Measurements from ENCODE around the gene MORN1. TPM values are rescaled to one million over a fixed set of nuclear protein-coding genes. Genes with fewer than 3 reads are reported as not detected.

The MORN1 gene
- polyA plus RNA-seq, 1 donor from 2014 or later, result 10.9 TPM

DNA sequence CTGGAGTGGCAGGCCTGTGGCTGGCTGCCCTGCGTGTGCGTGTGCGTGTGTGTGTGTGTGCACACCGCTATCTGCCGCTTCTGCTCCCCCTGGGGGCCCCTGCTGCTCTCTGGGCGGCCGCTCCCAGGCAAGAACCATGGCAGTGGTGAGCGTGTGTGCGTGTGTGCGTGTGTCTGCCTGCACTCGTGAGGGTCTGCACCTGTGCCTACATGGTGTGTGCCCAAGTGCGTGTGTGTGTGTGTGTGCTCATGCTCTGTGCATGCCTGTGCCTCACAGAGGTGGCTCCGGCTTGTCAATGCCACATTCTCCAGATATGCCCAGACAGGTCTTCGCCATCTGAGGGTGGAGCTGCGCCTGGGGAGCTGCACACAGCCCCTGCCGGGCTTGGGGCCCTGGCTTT is 39.7 kb upstream of the MORN1 start:
- H3K27me3 ChIP-seq (ENCODE audit: insufficient read depth, low read depth, low read length), result no peaks in the 10 kb centered on the region
- no peak overlapping the region for H2AFZ ChIP-seq (ENCODE audit: low read depth, low read length)
- TF ChIP-seq, protein P1, sequence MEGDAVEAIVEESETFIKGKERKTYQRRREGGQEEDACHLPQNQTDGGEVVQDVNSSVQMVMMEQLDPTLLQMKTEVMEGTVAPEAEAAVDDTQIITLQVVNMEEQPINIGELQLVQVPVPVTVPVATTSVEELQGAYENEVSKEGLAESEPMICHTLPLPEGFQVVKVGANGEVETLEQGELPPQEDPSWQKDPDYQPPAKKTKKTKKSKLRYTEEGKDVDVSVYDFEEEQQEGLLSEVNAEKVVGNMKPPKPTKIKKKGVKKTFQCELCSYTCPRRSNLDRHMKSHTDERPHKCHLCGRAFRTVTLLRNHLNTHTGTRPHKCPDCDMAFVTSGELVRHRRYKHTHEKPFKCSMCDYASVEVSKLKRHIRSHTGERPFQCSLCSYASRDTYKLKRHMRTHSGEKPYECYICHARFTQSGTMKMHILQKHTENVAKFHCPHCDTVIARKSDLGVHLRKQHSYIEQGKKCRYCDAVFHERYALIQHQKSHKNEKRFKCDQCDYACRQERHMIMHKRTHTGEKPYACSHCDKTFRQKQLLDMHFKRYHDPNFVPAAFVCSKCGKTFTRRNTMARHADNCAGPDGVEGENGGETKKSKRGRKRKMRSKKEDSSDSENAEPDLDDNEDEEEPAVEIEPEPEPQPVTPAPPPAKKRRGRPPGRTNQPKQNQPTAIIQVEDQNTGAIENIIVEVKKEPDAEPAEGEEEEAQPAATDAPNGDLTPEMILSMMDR (IDR thresholded peaks at IDR 0.05; ENCODE audit: poor library complexity, severe bottlenecking), result no peak
- no peaks in the 10 kb centered on the region for H4K20me1 ChIP-seq (ENCODE audit: insufficient read depth)
- H3K9me2 ChIP-seq (ENCODE audit: insufficient read depth, low read length), result no peaks in the 10 kb centered on the region
- H3K9me3 ChIP-seq (ENCODE audit: low read length), result no peaks in the 10 kb centered on the region
- H3F3A ChIP-seq (ENCODE audit: insufficient read depth, low read length, poor library complexity, severe bottlenecking), result no peaks in the 10 kb centered on the region
- no peak overlapping the region for H3K4me2 ChIP-seq (ENCODE audit: low read length)
- no peak overlapping the region for H3K27ac ChIP-seq (ENCODE audit: low read length)
- H3K9ac ChIP-seq (ENCODE audit: low read length), result no peak overlapping the region
- no peaks in the 10 kb centered on the region for H3K79me2 ChIP-seq (replicated peaks; ENCODE audit: insufficient read depth, low read length)
- H3K36me3 ChIP-seq (ENCODE audit: insufficient read depth, low read length), result no peaks in the 10 kb centered on the region
- H3K4me3 ChIP-seq (ENCODE audit: low read length), result no peak overlapping the region

DNA sequence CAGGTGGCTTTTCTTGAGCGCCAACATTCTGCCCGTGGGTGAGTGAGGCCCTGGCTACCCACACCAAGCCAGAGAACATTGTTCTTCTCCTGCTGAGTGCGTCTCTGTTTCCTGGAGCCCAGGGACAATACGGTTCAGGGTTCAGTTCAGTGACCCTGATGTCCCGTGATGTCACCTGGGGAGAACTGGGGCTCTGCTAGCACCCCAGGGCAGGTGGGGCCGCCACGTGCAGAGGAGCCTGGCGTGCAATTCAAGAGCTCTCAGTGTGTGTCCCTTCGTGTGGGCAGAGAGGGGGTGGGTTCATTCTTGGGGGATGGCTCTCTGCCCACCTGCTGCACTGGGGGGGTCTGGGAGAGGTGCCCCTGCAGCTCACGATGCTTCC is 39.2 kb upstream of the MORN1 start:
- no peak overlapping the region for H3K27ac ChIP-seq (ENCODE audit: low read length)
- TF ChIP-seq, protein P1 (IDR thresholded peaks at IDR 0.05; ENCODE audit: poor library complexity, severe bottlenecking), result no peak
- TF ChIP-seq, protein P2, sequence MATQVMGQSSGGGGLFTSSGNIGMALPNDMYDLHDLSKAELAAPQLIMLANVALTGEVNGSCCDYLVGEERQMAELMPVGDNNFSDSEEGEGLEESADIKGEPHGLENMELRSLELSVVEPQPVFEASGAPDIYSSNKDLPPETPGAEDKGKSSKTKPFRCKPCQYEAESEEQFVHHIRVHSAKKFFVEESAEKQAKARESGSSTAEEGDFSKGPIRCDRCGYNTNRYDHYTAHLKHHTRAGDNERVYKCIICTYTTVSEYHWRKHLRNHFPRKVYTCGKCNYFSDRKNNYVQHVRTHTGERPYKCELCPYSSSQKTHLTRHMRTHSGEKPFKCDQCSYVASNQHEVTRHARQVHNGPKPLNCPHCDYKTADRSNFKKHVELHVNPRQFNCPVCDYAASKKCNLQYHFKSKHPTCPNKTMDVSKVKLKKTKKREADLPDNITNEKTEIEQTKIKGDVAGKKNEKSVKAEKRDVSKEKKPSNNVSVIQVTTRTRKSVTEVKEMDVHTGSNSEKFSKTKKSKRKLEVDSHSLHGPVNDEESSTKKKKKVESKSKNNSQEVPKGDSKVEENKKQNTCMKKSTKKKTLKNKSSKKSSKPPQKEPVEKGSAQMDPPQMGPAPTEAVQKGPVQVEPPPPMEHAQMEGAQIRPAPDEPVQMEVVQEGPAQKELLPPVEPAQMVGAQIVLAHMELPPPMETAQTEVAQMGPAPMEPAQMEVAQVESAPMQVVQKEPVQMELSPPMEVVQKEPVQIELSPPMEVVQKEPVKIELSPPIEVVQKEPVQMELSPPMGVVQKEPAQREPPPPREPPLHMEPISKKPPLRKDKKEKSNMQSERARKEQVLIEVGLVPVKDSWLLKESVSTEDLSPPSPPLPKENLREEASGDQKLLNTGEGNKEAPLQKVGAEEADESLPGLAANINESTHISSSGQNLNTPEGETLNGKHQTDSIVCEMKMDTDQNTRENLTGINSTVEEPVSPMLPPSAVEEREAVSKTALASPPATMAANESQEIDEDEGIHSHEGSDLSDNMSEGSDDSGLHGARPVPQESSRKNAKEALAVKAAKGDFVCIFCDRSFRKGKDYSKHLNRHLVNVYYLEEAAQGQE (IDR thresholded peaks at IDR 0.05; ENCODE audit: borderline replicate concordance), result no peak
- TF ChIP-seq POLR2AphosphoS5 (IDR thresholded peaks at IDR 0.05) (no peak), SMC3 (conservative IDR thresholded peaks at IDR 0.05; ENCODE audit: poor library complexity) (no peak)
- no peaks in the 10 kb centered on the region for H3K9me2 ChIP-seq (ENCODE audit: insufficient read depth, low read length)
- no peaks in the 10 kb centered on the region for H3K27me3 ChIP-seq (ENCODE audit: insufficient read depth, low read depth, low read length)
- no peak overlapping the region for H3K4me3 ChIP-seq (ENCODE audit: low read length)
- H3K4me2 ChIP-seq (ENCODE audit: low read length), result no peak overlapping the region
- H3K36me3 ChIP-seq (ENCODE audit: insufficient read depth, low read length), result no peaks in the 10 kb centered on the region
- no peaks in the 10 kb centered on the region for H4K20me1 ChIP-seq (ENCODE audit: insufficient read depth)
- no peaks in the 10 kb centered on the region for H3F3A ChIP-seq (ENCODE audit: insufficient read depth, low read length, poor library complexity, severe bottlenecking)
- no peak overlapping the region for H3K9ac ChIP-seq (ENCODE audit: low read length)
- H2AFZ ChIP-seq (ENCODE audit: low read depth, low read length), result no peak overlapping the region
- H3K9me3 ChIP-seq (ENCODE audit: low read length), result no peaks in the 10 kb centered on the region
- no peaks in the 10 kb centered on the region for H3K79me2 ChIP-seq (replicated peaks; ENCODE audit: insufficient read depth, low read length)

DNA sequence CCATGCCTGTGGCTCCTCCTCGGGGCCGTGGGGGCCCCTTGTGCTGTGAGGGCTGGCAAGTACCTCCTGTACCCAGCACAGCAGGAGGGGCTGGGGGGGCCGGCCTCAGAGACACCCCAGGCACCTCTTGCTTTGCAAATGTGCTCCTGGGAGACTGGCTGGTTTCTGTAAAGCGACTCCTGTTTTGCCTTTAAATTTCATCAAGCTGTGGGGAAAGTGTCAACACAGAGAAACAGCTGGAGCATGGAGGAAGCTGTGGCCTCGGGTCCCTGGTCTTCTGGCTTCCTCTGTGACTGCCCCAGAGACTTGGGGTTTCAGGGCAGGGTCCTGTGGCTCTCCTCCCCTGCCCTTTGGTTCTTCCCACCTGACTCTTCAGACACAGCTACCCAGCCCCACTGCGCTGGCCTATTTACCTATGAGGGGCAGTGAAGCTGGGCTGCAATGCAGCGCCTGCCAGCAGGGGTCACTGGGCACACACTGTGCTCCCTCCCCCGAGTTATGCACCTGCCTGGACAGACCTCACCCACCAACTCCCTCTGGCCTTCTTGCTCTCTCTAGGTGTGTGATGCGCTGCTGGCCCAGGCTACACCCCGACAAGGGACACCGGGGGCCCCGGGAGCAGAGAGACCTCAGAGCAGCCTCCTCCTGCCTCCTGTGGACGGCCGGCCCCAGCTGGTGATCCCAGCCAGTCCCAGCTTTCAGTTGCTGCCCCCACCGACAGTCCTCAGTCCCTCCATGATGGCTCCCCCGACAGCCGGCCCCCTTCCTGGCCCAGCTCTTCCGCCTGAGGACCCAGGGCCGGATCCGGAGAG is 38.6 kb upstream of the MORN1 start:
- Histone ChIP-seq H3K79me2 (replicated peaks; ENCODE audit: insufficient read depth, low read length) (no peaks in the 10 kb centered on the region), H3K27me3 (ENCODE audit: insufficient read depth, low read depth, low read length) (no peaks in the 10 kb centered on the region), H4K20me1 (ENCODE audit: insufficient read depth) (no peaks in the 10 kb centered on the region), H3K9me2 (ENCODE audit: insufficient read depth, low read length) (no peaks in the 10 kb centered on the region), H3K4me2 (ENCODE audit: low read length) (no peak overlapping the region), H3K9me3 (ENCODE audit: low read length) (no peaks in the 10 kb centered on the region), H3K9ac (ENCODE audit: low read length) (no peak overlapping the region), H3K27ac (ENCODE audit: low read length) (no peak overlapping the region), H3K4me3 (ENCODE audit: low read length) (no peak overlapping the region), H2AFZ (ENCODE audit: low read depth, low read length) (no peak overlapping the region), H3K36me3 (ENCODE audit: insufficient read depth, low read length) (no peaks in the 10 kb centered on the region), H3F3A (ENCODE audit: insufficient read depth, low read length, poor library complexity, severe bottlenecking) (no peaks in the 10 kb centered on the region)
- TF ChIP-seq, protein P1 (IDR thresholded peaks at IDR 0.05; ENCODE audit: poor library complexity, severe bottlenecking), result peak; percentile 31
- no peak for TF ChIP-seq MXI1 (conservative IDR thresholded peaks at IDR 0.05; ENCODE audit: poor library complexity, severe bottlenecking)
- no peak for TF ChIP-seq RAD21 (conservative IDR thresholded peaks at IDR 0.05)

All from neural cell (in vitro differentiated cells).